T-helper 22 cell (primary cell): Measurements from ENCODE around the gene RNF11.
"Not testable (repeated sequence)": the region's sequence is repeated elsewhere in the genome, so short reads cannot be mapped to it uniquely, and the experiment has no call there.

Source experiments
- DNase-seq: peaks from one replicate; pipeline ENCODE4 v3.0.0-alpha.2; 2020; ENCODE audit warnings: low read depth

Gene RNF11

GRCh38 chr1:51228471-51228870, 7.6 kb upstream of the RNF11 start:
- DNase-seq: not testable (repeated sequence)

DNA sequence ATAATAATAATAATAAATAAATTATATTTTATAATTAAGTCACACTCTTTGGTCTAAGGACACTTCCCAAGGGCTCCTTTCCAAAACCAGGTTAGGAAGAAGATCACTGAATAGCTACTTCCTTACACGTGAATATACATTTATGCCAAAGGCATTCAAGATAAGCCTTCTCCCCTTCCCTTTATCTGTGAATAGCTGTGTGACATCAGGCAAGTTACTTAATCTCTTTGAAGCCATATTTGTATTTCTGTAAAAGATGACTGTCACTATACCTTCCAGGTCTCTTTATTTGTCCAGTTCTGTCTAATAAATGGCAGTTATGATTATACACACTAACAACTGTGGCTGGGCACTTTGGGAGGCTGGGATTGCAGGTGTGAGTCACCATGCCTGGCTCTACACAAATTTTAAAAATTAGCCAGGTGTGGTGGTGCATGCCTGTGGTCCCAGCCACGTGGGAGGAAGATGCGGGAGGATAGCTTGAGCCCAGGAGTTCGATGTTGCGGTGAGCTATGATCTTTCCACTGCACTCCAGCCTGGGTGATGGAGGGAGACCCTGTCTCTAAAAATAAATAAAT, 5.5 kb upstream of the RNF11 start:
- no peak for DNase-seq

GRCh38 chr1:51231120-51231519, 5.0 kb upstream of the RNF11 start:
- DNase-seq: no peak

DNA sequence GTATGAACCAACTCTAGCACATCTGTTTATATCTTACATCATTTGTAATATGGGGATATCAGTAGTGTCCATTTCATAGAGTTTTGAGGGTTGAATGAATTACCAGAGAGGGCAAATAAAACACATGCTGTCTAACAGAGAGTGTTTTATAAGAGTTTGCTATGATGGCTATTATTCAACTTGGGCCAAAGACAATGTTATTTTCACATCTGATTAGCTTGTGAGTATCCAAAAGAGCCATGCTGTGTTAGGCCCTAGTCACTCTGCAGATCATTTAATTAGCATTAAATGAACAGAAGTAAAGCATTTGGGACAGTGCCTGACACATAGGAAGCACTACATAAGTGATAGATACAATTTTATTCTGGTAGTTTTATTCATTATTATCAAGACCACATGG, 4.2 kb upstream of the RNF11 start:
- DNase-seq: no peak

DNA sequence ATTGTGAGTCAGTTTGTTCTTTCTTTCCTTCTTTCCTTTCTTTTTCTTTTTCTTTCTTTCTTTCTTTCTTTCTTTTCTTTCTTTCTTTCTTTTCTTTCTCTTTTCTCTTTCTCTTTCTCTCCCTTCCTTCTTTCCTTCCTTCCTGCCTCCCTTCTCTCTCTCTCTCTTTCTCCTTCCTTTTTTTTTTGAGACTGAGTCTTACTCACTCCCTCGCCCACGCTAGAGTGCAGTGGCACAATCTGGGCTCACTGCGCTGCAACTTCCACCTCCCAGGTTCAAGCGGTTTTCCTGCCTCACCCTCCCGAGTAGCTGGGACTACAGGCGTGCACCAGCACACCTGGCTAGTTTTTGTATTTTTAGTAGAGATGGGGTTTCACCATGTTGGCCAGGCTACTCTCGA, 1.8 kb upstream of the RNF11 start:
- DNase-seq: not testable (repeated sequence)

DNA sequence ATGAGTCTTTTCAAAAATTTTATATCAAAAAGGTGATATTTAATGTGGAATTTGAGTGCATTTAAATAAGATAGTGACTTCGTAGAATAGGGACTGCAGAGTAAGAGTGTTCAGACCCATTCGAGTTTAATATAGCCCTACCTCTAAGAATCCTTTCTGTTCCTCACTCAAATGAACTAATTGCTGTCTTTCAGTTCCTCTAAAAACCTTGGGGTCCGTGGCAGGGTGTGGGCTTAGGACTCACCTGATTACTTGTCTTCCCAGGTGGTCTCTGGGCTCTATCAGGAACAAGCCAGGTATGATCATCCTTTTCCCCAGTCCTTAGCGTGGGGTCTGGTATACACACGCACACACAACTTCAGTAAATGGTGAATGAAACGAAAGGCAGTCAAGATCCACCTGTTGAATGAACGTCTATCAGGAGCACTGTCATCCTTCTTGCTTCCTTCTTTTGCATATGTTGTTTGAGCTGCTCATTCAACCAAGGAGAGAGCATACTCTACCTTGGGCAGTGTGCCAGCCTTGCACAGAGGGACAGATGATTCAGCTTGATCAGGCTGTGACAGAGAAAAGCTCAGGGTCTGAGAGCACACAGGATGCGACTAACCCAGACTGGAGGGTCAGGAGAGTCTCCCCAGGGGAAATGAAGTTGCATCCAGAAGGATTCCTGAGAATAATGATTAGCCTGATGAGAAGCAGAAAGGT, 1.2 kb upstream of the RNF11 start:
- peak; percentile 11 for DNase-seq

DNA sequence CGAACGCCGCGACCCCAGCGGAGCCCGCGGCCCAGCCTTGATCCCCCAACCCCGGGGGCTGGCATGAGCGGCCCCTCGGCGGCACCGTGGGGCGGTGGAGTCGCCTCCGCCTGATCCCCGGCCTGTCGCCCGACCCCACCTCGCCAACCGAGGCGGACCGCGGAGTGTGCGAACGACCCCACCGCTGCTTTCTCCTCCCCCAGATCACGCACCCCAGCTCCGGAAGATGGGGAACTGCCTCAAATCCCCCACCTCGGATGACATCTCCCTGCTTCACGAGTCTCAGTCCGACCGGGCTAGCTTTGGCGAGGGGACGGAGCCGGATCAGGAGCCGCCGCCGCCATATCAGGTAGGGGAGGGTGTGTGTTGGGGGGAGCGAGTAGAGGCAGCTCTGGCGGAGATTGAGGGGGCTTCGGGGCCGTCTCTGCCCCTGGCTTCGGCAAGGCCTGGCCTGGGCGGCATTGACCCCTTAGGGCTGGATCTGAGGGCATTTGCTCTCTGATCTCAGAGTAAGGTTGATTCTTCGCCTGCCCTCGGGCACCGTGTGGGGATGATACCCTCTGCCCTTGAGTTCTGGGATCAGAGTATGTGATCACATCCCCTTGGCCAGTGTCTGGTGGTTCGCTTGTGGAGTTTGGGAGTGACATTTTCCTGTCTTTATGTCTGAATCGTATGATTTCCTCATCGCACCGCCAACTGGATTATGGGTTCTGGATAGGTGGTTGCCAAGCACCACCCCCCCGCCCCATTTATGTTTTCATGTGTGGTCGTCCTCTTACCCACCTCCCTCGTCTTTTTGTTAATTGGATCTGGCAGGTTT, 668 bp downstream of the RNF11 start:
- DNase-seq: peak; percentile 16

GRCh38 chr1:51237351-51238033, 1.4 kb downstream of the RNF11 start:
- DNase-seq: no peak

GRCh38 chr1:51238034-51238403, 1.9 kb downstream of the RNF11 start:
- DNase-seq: no peak

GRCh38 chr1:51240084-51240483, 4.0 kb downstream of the RNF11 start:
- DNase-seq: no peak

DNA sequence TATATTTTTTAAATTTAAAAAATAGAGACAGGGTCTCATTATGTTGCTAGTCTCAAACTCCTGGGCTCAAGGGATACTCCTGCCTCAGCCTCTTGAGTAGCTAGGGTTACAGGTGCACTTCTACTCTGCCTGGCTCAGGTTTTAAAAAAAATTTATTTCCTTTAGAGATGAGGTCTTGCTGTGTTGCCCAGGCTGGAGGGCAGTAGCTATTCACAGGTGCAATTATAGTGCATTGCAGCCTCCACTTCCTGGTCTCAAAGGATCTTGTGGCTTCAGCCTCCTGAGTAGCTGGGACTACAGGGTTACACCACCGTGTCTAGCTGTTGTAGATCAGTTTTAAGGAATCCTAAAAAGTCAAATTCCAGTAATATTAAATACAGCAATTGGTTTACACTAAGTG, 5.0 kb downstream of the RNF11 start:
- no peak for DNase-seq

GRCh38 chr1:51242546-51242945, 6.5 kb downstream of the RNF11 start:
- no peak for DNase-seq

- DNase-seq: no peak
Observed at GRCh38 chr1:51247022-51247421, 10.9 kb downstream of the RNF11 start.

DNA sequence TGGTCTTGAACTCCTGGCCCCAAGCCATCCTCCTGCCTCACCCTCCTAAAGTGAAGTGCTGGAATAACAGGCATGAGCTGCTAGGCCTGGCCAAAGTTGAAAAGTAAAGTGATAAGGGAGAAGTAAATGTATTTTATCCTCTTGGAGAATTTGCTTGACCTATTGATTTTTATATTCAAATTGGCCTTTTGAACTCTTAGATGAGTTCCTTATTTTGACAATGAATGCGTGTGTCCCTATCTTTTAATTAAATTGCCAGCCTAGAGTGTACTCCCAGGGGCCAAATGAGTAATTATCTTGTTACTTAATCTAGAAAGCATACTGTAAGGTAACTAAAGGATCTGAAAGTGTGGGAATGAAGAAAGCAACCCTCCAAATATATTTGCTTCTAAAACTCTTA, 11.4 kb downstream of the RNF11 start:
- DNase-seq: no peak

DNA sequence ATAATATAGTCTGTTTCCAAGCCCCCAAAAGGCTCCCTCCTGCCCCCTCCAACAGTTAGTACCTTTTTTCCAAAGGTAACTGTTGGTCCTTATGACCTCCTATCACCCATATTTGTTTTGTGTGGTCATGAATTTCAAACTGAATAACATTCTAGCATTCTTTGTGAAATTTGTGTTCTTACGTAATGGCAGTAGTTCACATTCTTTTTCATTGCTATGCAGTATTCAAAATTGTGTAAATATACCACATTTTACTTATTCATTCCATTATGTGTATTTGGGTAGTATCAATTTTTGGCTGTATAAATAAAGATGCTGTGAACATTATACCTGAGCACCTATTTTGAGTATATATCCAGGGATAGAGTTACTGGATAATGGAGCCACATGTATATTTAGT, 13.4 kb downstream of the RNF11 start:
- no peak for DNase-seq

DNA sequence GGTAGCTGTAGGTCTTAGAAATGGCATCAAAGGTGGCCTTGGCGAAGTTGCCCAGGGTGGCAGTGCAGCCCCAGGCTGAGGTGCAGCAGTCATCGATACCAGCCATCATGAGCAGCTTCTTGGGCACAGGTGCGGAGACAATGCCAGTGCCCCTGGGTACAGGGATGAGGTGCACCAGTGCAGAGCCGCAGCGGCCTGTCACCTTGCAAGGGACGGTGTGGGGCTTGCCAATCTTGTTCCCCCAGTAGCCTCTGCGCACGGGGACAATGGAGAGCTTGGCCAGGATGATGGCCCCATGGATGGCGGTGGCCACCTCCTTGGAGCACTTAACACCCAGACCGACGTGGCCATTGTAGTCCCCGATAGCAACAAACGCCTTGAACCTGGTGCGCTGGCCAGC, 14.7 kb downstream of the RNF11 start:
- not testable (repeated sequence) for DNase-seq

GRCh38 chr1:51251165-51251564, 15.1 kb downstream of the RNF11 start:
- DNase-seq: not testable (repeated sequence)

DNA sequence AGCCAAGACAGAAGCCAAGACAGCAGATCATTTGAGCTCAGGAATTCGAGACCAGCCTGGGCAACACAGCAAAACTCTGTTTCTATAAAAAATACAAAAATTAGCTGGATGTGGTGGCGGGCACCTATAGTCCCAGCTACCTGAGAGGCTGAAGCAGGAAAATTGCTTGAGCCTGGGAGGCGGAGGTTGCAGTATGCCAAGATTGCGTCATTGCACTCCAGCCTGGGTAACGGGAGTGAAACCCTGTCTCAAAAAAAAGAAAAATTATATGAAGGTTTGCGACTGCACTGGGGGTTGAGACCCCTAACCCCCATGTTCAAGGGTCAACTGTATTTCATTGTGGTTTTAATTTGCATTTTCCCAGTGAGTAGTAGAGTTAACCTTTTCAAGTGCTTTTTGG, 16.3 kb downstream of the RNF11 start:
- DNase-seq: no peak

DNA sequence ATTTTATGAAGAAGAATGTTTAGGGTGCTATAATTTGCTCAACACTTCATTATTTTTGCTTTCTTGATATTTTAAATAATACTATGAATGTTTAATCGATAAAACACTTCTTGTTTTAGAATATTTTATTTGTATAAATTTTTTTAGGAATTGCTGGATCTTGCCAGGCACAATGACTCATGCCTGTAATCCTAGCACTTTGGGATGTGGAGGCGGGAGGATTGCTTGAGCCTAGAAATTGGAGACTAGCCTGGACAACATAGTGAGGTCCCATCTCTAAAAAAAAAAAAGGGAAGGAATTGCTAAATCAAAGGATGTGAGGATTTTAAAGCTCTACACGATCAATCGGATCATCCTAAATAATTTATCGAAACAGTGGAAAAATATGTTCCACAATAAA, 17.6 kb downstream of the RNF11 start:
- DNase-seq: no peak

DNA sequence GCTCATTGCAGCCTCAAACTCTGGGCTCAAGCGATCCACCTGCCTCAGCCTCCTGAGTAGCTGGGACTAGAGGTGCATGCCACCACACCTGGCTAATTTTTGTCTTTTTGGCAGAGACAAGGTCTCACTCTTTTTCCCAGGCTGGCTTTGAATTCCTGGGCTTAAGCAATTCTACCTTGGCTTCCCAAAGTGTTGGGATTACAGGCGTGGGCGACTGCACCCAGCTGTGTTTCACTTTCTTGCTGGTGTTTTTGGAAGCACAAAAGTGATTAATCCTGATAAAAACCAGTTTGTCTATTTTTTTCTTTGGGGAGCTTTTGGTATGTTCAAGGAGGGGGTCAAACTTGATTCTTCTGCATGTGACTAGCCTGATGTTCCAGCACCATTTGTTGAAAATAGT, 19.3 kb downstream of the RNF11 start:
- DNase-seq: no peak

- DNase-seq: no peak
Observed at GRCh38 chr1:51263147-51263877, 27.2 kb downstream of the RNF11 start.

DNA sequence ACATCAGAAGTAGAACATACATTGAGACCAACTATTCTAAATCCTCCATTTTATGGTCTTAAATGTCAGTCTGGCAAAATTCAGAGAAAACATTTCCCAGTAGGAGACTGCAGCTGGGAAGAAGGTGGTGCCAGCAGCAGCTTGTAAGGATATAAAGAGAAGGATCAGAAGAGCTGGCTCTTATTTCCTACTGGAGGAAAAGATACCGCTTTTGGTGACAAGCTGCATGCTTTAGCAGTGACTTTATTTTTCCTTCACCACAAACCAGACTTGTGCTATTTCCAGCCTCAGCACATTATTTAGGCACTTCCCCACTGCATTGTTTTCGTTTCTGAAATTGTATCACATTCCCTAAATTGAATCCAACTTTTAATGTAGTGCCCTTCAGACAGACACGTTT, 28.4 kb downstream of the RNF11 start:
- no peak for DNase-seq
